H1 (cell line): ENCODE results near the gene ADTRP.

Source experiments
- CTCF ChIP-seq, 3 experiments: IDR thresholded peaks; 1 replicate in 2 of 3; 2 replicates in 1 of 3; pipeline versions ENCODE4 v1.5.1 to v1.6.1; 2011; ENCODE audit warnings: low read length in 3 of 3, mild to moderate bottlenecking in 3 of 3, inconsistent platforms in 2 of 3, low read depth in 1 of 3, moderate library complexity in 1 of 3; ENCODE audit not compliant: insufficient read depth in 1 of 3; ENCODE audit errors: control extremely low read depth in 1 of 3
- HDAC6 ChIP-seq: IDR thresholded peaks from one replicate; pipeline ENCODE4 v1.7.1; 2012; ENCODE audit warnings: low read depth, mild to moderate bottlenecking, inconsistent platforms, low read length, moderate library complexity
- POLR2AphosphoS5 ChIP-seq: IDR thresholded peaks from 2 replicates; pipeline ENCODE4 v1.6.1; 2011; ENCODE audit warnings: low read depth, low read length

- TF ChIP-seq HDAC6 (no peak), POLR2AphosphoS5 (no peak), CTCF (IDR thresholded peaks at IDR 0.05; ENCODE audit: control extremely low read depth in 1 of 3, insufficient read depth in 1 of 3, low read depth in 1 of 3, low read length in 3 of 3) (no peak)
These were observed 25.5 kb upstream of the ADTRP start for GRCh38 chr6:11804135-11804534.
